ENCODE data around the gene DAAM2.

DNA sequence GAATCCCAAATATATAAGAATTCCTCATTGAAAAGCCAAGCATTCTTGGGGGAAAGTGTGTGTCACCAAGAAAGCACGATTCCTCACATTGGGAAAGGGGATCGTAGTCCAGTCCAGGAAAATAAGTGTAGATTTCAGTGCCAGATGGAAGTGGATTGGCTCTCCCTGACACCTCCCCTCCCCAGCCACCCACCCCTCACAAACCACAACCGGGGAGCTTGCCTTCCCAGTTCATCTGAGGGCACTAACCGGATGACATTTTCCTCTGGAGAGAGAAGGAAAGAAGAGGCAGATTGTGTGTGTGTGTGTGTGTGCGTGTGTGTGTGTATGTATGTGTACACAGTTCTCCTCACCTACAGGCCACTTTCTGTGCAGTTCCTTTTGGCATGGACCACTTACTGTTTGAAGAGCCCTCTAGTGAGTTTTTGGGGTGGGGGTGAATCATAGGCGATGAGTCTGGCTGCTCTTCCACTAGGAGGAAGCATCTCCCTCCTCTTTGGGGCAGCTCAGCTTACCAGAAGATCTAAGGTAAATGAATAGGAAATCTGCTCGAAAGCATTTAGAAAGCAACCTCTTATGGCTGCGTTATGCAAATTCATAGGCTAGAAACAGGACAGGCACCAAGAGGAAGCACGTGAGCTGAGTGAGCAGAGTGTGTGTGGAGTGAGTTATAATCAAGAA is 20.8 kb downstream of the DAAM2 start:
- TF ChIP-seq EZH2phosphoT487 (IDR thresholded peaks at IDR 0.05; ENCODE audit: insufficient read depth, low read depth) (no peak), EZH2 (IDR thresholded peaks at IDR 0.05; ENCODE audit: insufficient read depth, poor library complexity, severe bottlenecking) (no peak)

Measured in GM23248 (cell line).